Caco-2 (cell line): ENCODE measurements around the gene FPGT. TPM values are rescaled to one million over a fixed set of nuclear protein-coding genes. Genes with fewer than 3 reads are reported as not detected.

Experiments
- Bru-seq: library from RNA; stranded (reverse); fragments of 400-500 nt; gene quantifications from one replicate; lab custom pipeline; 2021; lab: Mats Ljungman, UMichigan
- BruChase-seq, 2 experiments: library from RNA; stranded (reverse); fragments of 400-500 nt; gene quantifications; one replicate each; lab custom pipeline; 2021; lab: Mats Ljungman, UMichigan
- BruUV-seq: library from RNA; stranded (reverse); fragments of 400-500 nt; replicated peaks from 2 replicates; lab custom pipeline; 2021; lab: Mats Ljungman, UMichigan
- CTCF ChIA-PET: fragments of 300-600 bp; sonication (Branson Sonifier 250); formaldehyde crosslinking; loops from one replicate; lab custom pipeline; 2022; ENCODE audit warnings: antibody characterized with exemption; lab: Charles Lee
- POLR2A ChIA-PET: fragments of 300-600 bp; sonication (Branson Sonifier 250); formaldehyde crosslinking; loops from one replicate; lab custom pipeline; 2022; ENCODE audit warnings: antibody characterized with exemption; lab: Charles Lee
- DNase-seq, 2 experiments: peaks; one replicate each; pipeline versions ENCODE4 v3.0.0 to v3.0.0-alpha.2; 2020 to 2022
- H3K27me3 ChIP-seq: replicated peaks from 2 replicates; pipeline ENCODE4 v1.6.0; 2011; ENCODE audit warnings: low read length; ENCODE audit not compliant: control insufficient read depth, insufficient read depth
- H3K36me3 ChIP-seq: 2 replicates; pipeline ENCODE4 v1.5.1; 2011; ENCODE audit warnings: low read length; ENCODE audit not compliant: control insufficient read depth, insufficient read depth
- H3K4me1 ChIP-seq: fragments of 250-450 bp; sonication (Bioruptor Pico); 2 replicates; pipeline ENCODE4 v1.5.1; 2020; ENCODE audit warnings: mild to moderate bottlenecking
- H3K4me3 ChIP-seq: 2 replicates; pipeline ENCODE4 v1.5.1; 2011; ENCODE audit warnings: low read depth, mild to moderate bottlenecking, control low read depth, low read length
- H3K9me3 ChIP-seq: fragments of 250-450 bp; sonication (Bioruptor Pico); 2 replicates; pipeline ENCODE4 v1.5.1; 2020; ENCODE audit warnings: mild to moderate bottlenecking, moderate library complexity
- H3K27ac Mint-ChIP-seq: one replicate; pipeline ENCODE4 v1.8.0; 2022; ENCODE audit warnings: mixed read lengths; ENCODE audit not compliant: unreplicated experiment
- H3K27me3 Mint-ChIP-seq: one replicate; pipeline ENCODE4 v1.8.0; 2022; ENCODE audit warnings: mixed read lengths; ENCODE audit not compliant: insufficient read depth, unreplicated experiment
- H3K36me3 Mint-ChIP-seq: one replicate; pipeline ENCODE4 v1.8.0; 2022; ENCODE audit warnings: mild to moderate bottlenecking, mixed read lengths; ENCODE audit not compliant: insufficient read depth, unreplicated experiment
- H3K4me1 Mint-ChIP-seq: one replicate; pipeline ENCODE4 v1.8.0; 2022; ENCODE audit warnings: low read depth, mixed read lengths; ENCODE audit not compliant: unreplicated experiment
- H3K4me3 Mint-ChIP-seq: one replicate; pipeline ENCODE4 v1.8.0; 2022; ENCODE audit warnings: mild to moderate bottlenecking, moderate library complexity, mixed read lengths; ENCODE audit not compliant: unreplicated experiment
- H3K9me3 Mint-ChIP-seq: one replicate; pipeline ENCODE4 v1.8.0; 2022; ENCODE audit warnings: mixed read lengths; ENCODE audit not compliant: unreplicated experiment
- CTCF ChIP-seq, 2 experiments: fragments of 200-600 bp in 1 of 2; IDR thresholded peaks; 1 replicate in 1 of 2; 2 replicates in 1 of 2; pipeline versions ENCODE4 v1.5.1 to v1.8.0; 2011 to 2022; ENCODE audit warnings: antibody characterized with exemption in 1 of 2, control low read depth in 1 of 2, inconsistent platforms in 1 of 2, low read depth in 1 of 2, low read length in 1 of 2, mild to moderate bottlenecking in 1 of 2, moderate library complexity in 1 of 2; ENCODE audit not compliant: insufficient read depth in 1 of 2, severe bottlenecking in 1 of 2, unreplicated experiment in 1 of 2
- intact Hi-C: fragments of 100-400 bp; cut with micrococcal nuclease; formaldehyde crosslinking; loops from one replicate; pipeline ENCODE4 v1.10.0; 2022; ENCODE audit not compliant: unreplicated experiment
- long read RNA-seq: library from polyadenylated mRNA; stranded (forward); transcript quantifications from one replicate; pipeline ENCODE4 v2.0.0, GENCODE V29; 2022
- total RNA-seq: library from RNA; stranded (reverse); gene quantifications from 2 replicates; pipeline ENCODE4 v1.2.3, GENCODE V29; 2022

FPGT gene
- total RNA-seq: 5.7 and 7.3 TPM in 2 replicates
- percentile 64 among the genes with signal in this experiment for Bru-seq, nascent RNA
- BruChase-seq, experiment 1, labeled RNA remaining after a 2-hour chase: percentile 82 among the genes with signal in this experiment
- percentile 79 among the genes with signal in this experiment for BruChase-seq, experiment 2, labeled RNA remaining after a 6-hour chase
- long read RNA-seq, transcript FPGT-202 (4 exons, 3,254 nt): major isoform, 15 of 20 reads
- long read RNA-seq, partial matches to known transcripts: 0 of 20 reads
- long read RNA-seq, other reads (novel, unspliced or antisense): 1 of 20 reads

DNA sequence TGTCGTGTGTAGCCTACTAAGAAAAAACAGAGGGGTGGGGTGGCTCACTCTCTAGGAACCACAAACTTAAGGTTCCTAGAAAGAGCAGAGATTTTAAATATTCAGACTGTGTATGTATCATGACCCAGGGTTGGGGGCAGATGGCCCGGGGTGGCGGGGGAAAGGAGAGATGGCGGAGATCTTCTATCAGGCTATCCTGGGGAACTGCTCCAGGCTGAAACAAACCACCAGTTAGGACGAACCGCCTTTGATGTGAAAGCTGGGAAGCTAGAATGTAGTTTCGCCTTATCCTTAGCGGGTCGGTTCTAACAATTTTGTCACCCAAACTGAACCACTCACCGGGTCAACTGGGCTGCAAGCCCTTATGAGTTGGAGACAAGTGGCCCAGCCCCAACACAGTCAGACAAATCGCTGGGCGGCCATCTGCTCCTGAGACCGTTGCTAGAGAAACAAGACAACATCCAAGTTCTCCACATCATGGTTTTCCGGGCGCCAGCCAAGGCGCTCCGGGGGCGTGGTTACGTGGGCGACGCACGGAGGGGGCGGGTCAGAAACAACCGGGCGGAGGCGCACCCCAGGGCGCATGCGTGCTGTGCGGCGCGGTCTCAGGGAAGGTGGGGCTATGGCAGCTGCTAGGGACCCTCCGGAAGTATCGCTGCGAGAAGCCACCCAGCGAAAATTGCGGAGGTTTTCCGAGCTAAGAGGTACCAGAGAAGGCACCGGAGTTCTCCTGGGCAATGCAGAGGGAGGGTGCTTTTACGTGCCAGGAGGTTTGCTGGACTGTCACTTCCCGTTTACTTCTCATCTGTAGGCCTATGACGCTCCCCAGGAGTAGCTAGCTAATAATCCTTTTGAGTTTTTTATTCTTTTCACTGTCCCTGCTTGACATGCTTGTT lies at the start of gene FPGT, which contains the start of gene LRRIQ3:
Gene FPGT, plus strand, starts transcription at position 586 of the 896 bp plus-strand sequence. Its CDS starts 37 bp downstream, at position 623.
Gene LRRIQ3, minus strand, starts transcription at position 520 of the 896 bp plus-strand sequence. CDS start 14,492 bp downstream, outside the sequence.
- CTCF ChIA-PET: no interaction called here
- H3K4me1 Mint-ChIP-seq: no peaks in the 10 kb centered on the region
- H3K4me3 Mint-ChIP-seq: peak within 1 kb of the TSS; percentile 82
- peaks cover 11% of the 10 kb centered on the region for H3K36me3 Mint-ChIP-seq
- POLR2A ChIA-PET: interaction anchor here (0.6 kb wide), 1 partner anchor 379 kb away, joined by 3 read pairs; no protein-coding TSS in a partner anchor
- no peaks in the 10 kb centered on the region for H3K27me3 Mint-ChIP-seq
- BruUV-seq: no TSS peak
- Histone ChIP-seq H3K36me3 (no peaks in the 10 kb centered on the region), H3K9me3 (no peaks in the 10 kb centered on the region), H3K27me3 (no peaks in the 10 kb centered on the region), H3K4me1 (no peaks in the 10 kb centered on the region), H3K4me3 (peak within 1 kb of the TSS; percentile 48)
- H3K27ac Mint-ChIP-seq: peak within 1 kb of the TSS; percentile 94
- intact Hi-C loops: loop anchor here (5.0 kb wide), 1 partner anchor 534 kb away; the partner anchor contains the start of genes CRYZ and TYW3
- no peaks in the 10 kb centered on the region for H3K9me3 Mint-ChIP-seq
- no peak for TF ChIP-seq CTCF (IDR thresholded peaks at IDR 0.05; ENCODE audit: insufficient read depth in 1 of 2, low read depth in 1 of 2, low read length in 1 of 2, severe bottlenecking in 1 of 2, unreplicated experiment in 1 of 2)
- DNase-seq: peak; percentile 87 to 91

- H3K9me3 ChIP-seq: no peaks in the 10 kb centered on the region
- no peaks in the 10 kb centered on the region for H3K4me1 Mint-ChIP-seq
- no peaks in the 10 kb centered on the region for H3K36me3 ChIP-seq
- H3K36me3 Mint-ChIP-seq: no peaks in the 10 kb centered on the region
- no peaks in the 10 kb centered on the region for H3K9me3 Mint-ChIP-seq
- CTCF ChIA-PET: no interaction called here
- intact Hi-C loops: no loop called here
- no peaks in the 10 kb centered on the region for H3K27me3 ChIP-seq
- no peaks in the 10 kb centered on the region for H3K4me1 ChIP-seq
- no peak for DNase-seq
- POLR2A ChIA-PET: no interaction called here
- no peak overlapping the region for H3K4me3 ChIP-seq
- no TSS peak for BruUV-seq
- H3K27me3 Mint-ChIP-seq: no peaks in the 10 kb centered on the region
- H3K27ac Mint-ChIP-seq: no peak overlapping the region
- H3K4me3 Mint-ChIP-seq: no peak overlapping the region
- TF ChIP-seq CTCF (IDR thresholded peaks at IDR 0.05; ENCODE audit: insufficient read depth in 1 of 2, low read depth in 1 of 2, low read length in 1 of 2, severe bottlenecking in 1 of 2, unreplicated experiment in 1 of 2): no peak
Observed at GRCh38 chr1:74160046-74160445, 38.0 kb upstream of the FPGT start.

GRCh38 chr1:74161497-74161896 lies 36.5 kb upstream of the FPGT start:
- intact Hi-C loops: no loop called here
- Mint-ChIP-seq H3K36me3 (no peaks in the 10 kb centered on the region), H3K4me1 (no peaks in the 10 kb centered on the region), H3K27me3 (no peaks in the 10 kb centered on the region), H3K27ac (no peak overlapping the region), H3K9me3 (no peaks in the 10 kb centered on the region), H3K4me3 (no peak overlapping the region)
- TF ChIP-seq CTCF (IDR thresholded peaks at IDR 0.05; ENCODE audit: insufficient read depth in 1 of 2, low read depth in 1 of 2, low read length in 1 of 2, severe bottlenecking in 1 of 2, unreplicated experiment in 1 of 2): no peak
- POLR2A ChIA-PET: no interaction called here
- BruUV-seq: no TSS peak
- CTCF ChIA-PET: no interaction called here
- no peaks in the 10 kb centered on the region for H3K9me3 ChIP-seq
- H3K4me3 ChIP-seq: no peak overlapping the region
- no peaks in the 10 kb centered on the region for H3K36me3 ChIP-seq
- H3K4me1 ChIP-seq: no peaks in the 10 kb centered on the region
- H3K27me3 ChIP-seq: no peaks in the 10 kb centered on the region
- no peak for DNase-seq
